IMR-90 (cell line): ENCODE results near the gene DDI2. TPM values are rescaled to one million over a fixed set of nuclear protein-coding genes. Genes with fewer than 3 reads are reported as not detected.
A peak's percentile ranks its signal among the peaks of the same experiment; 100 is the strongest.

Source experiments
- ATAC-seq: fragments of 200-7000 bp; cut with Tn5 transposase; 2 replicates; pipeline ENCODE4 v1.9.1; 2020; ENCODE audit warnings: low read depth, mild to moderate bottlenecking, moderate library complexity
- BruUV-seq: library from RNA; stranded (reverse); fragments of 400-500 nt; replicated peaks from 2 replicates; lab custom pipeline; 2021; lab: Mats Ljungman, UMichigan
- CTCF ChIA-PET: fragments of 300-600 bp; formaldehyde crosslinking; extraction: SDS; loops from one replicate; lab custom pipeline; 2021; ENCODE audit warnings: antibody characterized with exemption; lab: Yijun Ruan, JAX
- POLR2A ChIA-PET: fragments of 300-600 bp; sonication (Branson Sonifier 250); formaldehyde crosslinking; loops from one replicate; lab custom pipeline; 2022; ENCODE audit warnings: antibody characterized with exemption; ENCODE audit not compliant: unreplicated experiment; lab: Charles Lee
- DNase-seq: peaks from one replicate; pipeline ENCODE4 v3.0.0; 2013
- H2AFZ ChIP-seq: replicated peaks from 2 replicates; pipeline ENCODE3; 2013; ENCODE audit warnings: low read length, mild to moderate bottlenecking; ENCODE audit not compliant: poor library complexity
- H2AK5ac ChIP-seq: 2 replicates; pipeline ENCODE4 v1.6.1; 2013; ENCODE audit warnings: low read depth, low read length, inconsistent platforms
- H2AK9ac ChIP-seq: replicated peaks from 2 replicates; pipeline ENCODE3; 2013; ENCODE audit warnings: mild to moderate bottlenecking, low read depth, low read length, moderate library complexity; ENCODE audit not compliant: poor library complexity
- H2BK120ac ChIP-seq: 2 replicates; pipeline ENCODE4 v1.6.1; 2013; ENCODE audit warnings: low read depth, low read length, inconsistent platforms
- H2BK15ac ChIP-seq: 3 replicates; pipeline ENCODE4 v1.6.1; 2013; ENCODE audit warnings: low read depth, low read length, inconsistent platforms
- H2BK20ac ChIP-seq: 2 replicates; pipeline ENCODE4 v1.6.1; 2013; ENCODE audit warnings: low read depth, mild to moderate bottlenecking, inconsistent platforms, low read length, moderate library complexity
- H2BK5ac ChIP-seq: 2 replicates; pipeline ENCODE4 v1.6.1; 2013; ENCODE audit warnings: mild to moderate bottlenecking, low read depth, low read length, inconsistent platforms; ENCODE audit not compliant: poor library complexity, severe bottlenecking
- H3K14ac ChIP-seq: replicated peaks from 2 replicates; pipeline ENCODE4 v1.6.1; 2013; ENCODE audit warnings: low read depth, low read length, inconsistent platforms
- H3K18ac ChIP-seq: 2 replicates; pipeline ENCODE4 v1.6.1; 2013; ENCODE audit warnings: low read depth, low read length, control low read depth
- H3K23ac ChIP-seq: 2 replicates; pipeline ENCODE4 v1.6.1; 2013; ENCODE audit warnings: low read depth, low read length, inconsistent platforms
- H3K27ac ChIP-seq: 2 replicates; pipeline ENCODE4 v1.5.1; 2013; ENCODE audit warnings: mild to moderate bottlenecking, control low read depth, low read length; ENCODE audit not compliant: insufficient read depth
- H3K27me3 ChIP-seq: 2 replicates; pipeline ENCODE4 v1.6.1; 2013; ENCODE audit warnings: low read length; ENCODE audit not compliant: control insufficient read depth, insufficient read depth
- H3K36me3 ChIP-seq: 2 replicates; pipeline ENCODE4 v1.6.1; 2013; ENCODE audit warnings: low read length, mixed read lengths; ENCODE audit not compliant: control insufficient read depth, insufficient read depth
- H3K4ac ChIP-seq: 2 replicates; pipeline ENCODE4 v1.6.1; 2013; ENCODE audit warnings: low read depth, low read length, inconsistent platforms
- H3K4me1 ChIP-seq: 2 replicates; pipeline ENCODE4 v1.6.1; 2013; ENCODE audit warnings: low read length, mixed read lengths; ENCODE audit not compliant: control insufficient read depth, insufficient read depth
- H3K4me2 ChIP-seq: 2 replicates; pipeline ENCODE4 v1.6.1; 2013; ENCODE audit warnings: low read depth, mild to moderate bottlenecking, control low read depth, low read length, moderate library complexity
- H3K4me3 ChIP-seq: 2 replicates; pipeline ENCODE4 v1.5.1; 2013; ENCODE audit warnings: low read depth, mild to moderate bottlenecking, control low read depth, low read length, moderate library complexity; ENCODE audit not compliant: insufficient read depth
- H3K56ac ChIP-seq: 2 replicates; pipeline ENCODE4 v1.6.1; 2013; ENCODE audit warnings: low read length, inconsistent platforms; ENCODE audit not compliant: insufficient read depth; ENCODE audit errors: extremely low read depth
- H3K79me1 ChIP-seq, 2 experiments: 2 replicates each; pipeline ENCODE4 v1.6.1; 2013; ENCODE audit warnings: low read length in 2 of 2, inconsistent platforms in 1 of 2, low read depth in 1 of 2
- H3K9ac ChIP-seq: 2 replicates; pipeline ENCODE4 v1.6.1; 2013; ENCODE audit warnings: low read depth, low read length, control low read depth
- H3K9me1 ChIP-seq: 2 replicates; pipeline ENCODE4 v1.6.1; 2013; ENCODE audit warnings: low read length, inconsistent platforms; ENCODE audit not compliant: insufficient read depth
- H3K9me3 ChIP-seq: 2 replicates; pipeline ENCODE4 v1.6.1; 2013; ENCODE audit warnings: low read length; ENCODE audit not compliant: control insufficient read depth, insufficient read depth
- H4K20me1 ChIP-seq: 2 replicates; pipeline ENCODE4 v1.6.1; 2013; ENCODE audit warnings: low read length, inconsistent platforms; ENCODE audit not compliant: insufficient read depth
- H4K5ac ChIP-seq: 2 replicates; pipeline ENCODE4 v1.6.1; 2013; ENCODE audit warnings: mild to moderate bottlenecking, low read depth, low read length, control low read depth
- H4K8ac ChIP-seq, 2 experiments: 2 replicates each; pipeline ENCODE4 v1.6.1; 2013; ENCODE audit warnings: low read depth in 2 of 2, low read length in 2 of 2, control low read depth in 1 of 2, inconsistent platforms in 1 of 2
- H4K91ac ChIP-seq: 2 replicates; pipeline ENCODE4 v1.6.1; 2013; ENCODE audit warnings: low read depth, low read length, inconsistent platforms; ENCODE audit not compliant: insufficient read depth
- BHLHE40 ChIP-seq: fragments of 150-350 bp; IDR thresholded peaks from 2 replicates; pipeline ENCODE4 v1.6.1; 2016; ENCODE audit warnings: mild to moderate bottlenecking, low read depth, low read length
- CEBPB ChIP-seq: IDR thresholded peaks from 2 replicates; pipeline ENCODE4 v1.6.1; 2012; ENCODE audit warnings: low read depth, low read length, improper control_type of control experiment
- CHD1 ChIP-seq: IDR thresholded peaks from 2 replicates; pipeline ENCODE4 v1.6.1; 2012; ENCODE audit warnings: low read depth, low read length, improper control_type of control experiment
- FOS ChIP-seq: fragments of 150-350 bp; IDR thresholded peaks from 2 replicates; pipeline ENCODE4 v1.6.1; 2016; ENCODE audit warnings: low read depth, low read length
- MAFK ChIP-seq: IDR thresholded peaks from 2 replicates; pipeline ENCODE4 v1.6.1; 2012; ENCODE audit warnings: low read depth, low read length, improper control_type of control experiment
- MAZ ChIP-seq: IDR thresholded peaks from 2 replicates; pipeline ENCODE4 v1.6.1; 2012; ENCODE audit warnings: low read depth, mild to moderate bottlenecking, low read length, improper control_type of control experiment, moderate library complexity, borderline replicate concordance
- MXI1 ChIP-seq: IDR thresholded peaks from 2 replicates; pipeline ENCODE4 v1.6.1; 2012; ENCODE audit warnings: low read depth, mild to moderate bottlenecking, low read length, moderate library complexity, borderline replicate concordance
- NFE2L2 ChIP-seq: fragments of 150-350 bp; IDR thresholded peaks from 2 replicates; pipeline ENCODE4 v1.6.1; 2016; ENCODE audit warnings: low read depth, mild to moderate bottlenecking, low read length
- POLR2A ChIP-seq: IDR thresholded peaks from 2 replicates; pipeline ENCODE4 v1.6.1; 2012; ENCODE audit warnings: mild to moderate bottlenecking, low read depth, low read length
- RAD21 ChIP-seq: IDR thresholded peaks from 2 replicates; pipeline ENCODE4 v1.6.1; 2012; ENCODE audit warnings: low read length, improper control_type of control experiment
- RCOR1 ChIP-seq: IDR thresholded peaks from 2 replicates; pipeline ENCODE4 v1.6.1; 2012; ENCODE audit warnings: mild to moderate bottlenecking, low read length, improper control_type of control experiment; ENCODE audit not compliant: insufficient replicate concordance
- RFX5 ChIP-seq: IDR thresholded peaks from 2 replicates; pipeline ENCODE4 v1.8.0; 2012; ENCODE audit warnings: low read depth, mild to moderate bottlenecking, low read length, moderate library complexity
- SMC3 ChIP-seq: fragments of 150-350 bp; IDR thresholded peaks from 2 replicates; pipeline ENCODE4 v1.6.1; 2016; ENCODE audit warnings: low read depth, mild to moderate bottlenecking, antibody characterized with exemption, low read length, moderate library complexity
- WGBS, 2 experiments: methylation state at CpG; one replicate each; pipeline versions ENCODE4 v1.1.5 to v1.1.7; 2013; ENCODE audit warnings: missing lambda C conversion rate in 2 of 2; ENCODE audit not compliant: insufficient read length in 1 of 2; ENCODE audit errors: extremely low coverage in 2 of 2; 5-methylcytosine and 5-hydroxymethylcytosine counted together
- dilution Hi-C: fragments of 300-500 bp; cut with HindIII; formaldehyde crosslinking; loops from one replicate; pipeline ENCODE4 v1.14.3; 2018; ENCODE audit warnings: low sequenced_read_pairs; ENCODE audit not compliant: unreplicated experiment
- in situ Hi-C: fragments of 300-500 bp; cut with MboI; formaldehyde crosslinking; loops from 3 replicates; pipeline ENCODE4 v1.14.3; 2019; ENCODE audit warnings: low sequenced_read_pairs, inconsistent platforms, mixed read lengths
- intact Hi-C: fragments of 100-400 bp; cut with micrococcal nuclease; formaldehyde crosslinking; loops from 2 replicates; pipeline ENCODE4 v1.10.0; 2022
- polyA plus RNA-seq, 3 experiments: library from polyadenylated mRNA; depleted of rRNA; stranded (reverse); fragments of >200 nt; gene quantifications; 2 replicates each; pipeline ENCODE4 v1.2.3, GENCODE V29; 2012; ENCODE audit warnings: low replicate concordance in 1 of 3
- total RNA-seq: library from RNA; depleted of rRNA; stranded (reverse); fragments of >200 nt; gene quantifications from 2 replicates; pipeline ENCODE4 v1.2.3, GENCODE V29; 2012
- TF ChIP-seq, protein P1 (sequence below): fragments of 150-350 bp; IDR thresholded peaks from 2 replicates; pipeline ENCODE4 v1.6.1; 2016; ENCODE audit warnings: low read depth, mild to moderate bottlenecking, low read length, moderate library complexity, borderline replicate concordance
- TF ChIP-seq, protein P2 (sequence below): conservative IDR thresholded peaks from 2 replicates; pipeline ENCODE4 v1.5.1; 2012; ENCODE audit warnings: mild to moderate bottlenecking, low read depth, low read length, improper control_type of control experiment
- TF ChIP-seq, protein P3 (sequence below): fragments of 150-350 bp; IDR thresholded peaks from 2 replicates; pipeline ENCODE4 v1.6.1; 2017; ENCODE audit warnings: mild to moderate bottlenecking, antibody characterized with exemption, low read length, low read depth

Gene DDI2
- total and polyA plus RNA-seq, 2 of the 4 experiments (the other 2 are of a cell fraction), result 6.0 to 13.4 TPM

GRCh38 chr1:15668089-15668754, 51.0 kb downstream of the DDI2 start:
- POLR2A ChIA-PET, result interaction anchor here (0.7 kb wide), 1 partner anchor 72 kb away, joined by 3 read pairs; no protein-coding TSS in a partner anchor
- H3K27me3 ChIP-seq, result no peaks in the 10 kb centered on the region

More at GRCh38 chr1:15668089-15668754, 51.0 kb downstream of the DDI2 start:
- Histone ChIP-seq H4K8ac (no peak overlapping the region), H3K9ac (no peak overlapping the region), H3K79me1 (peaks cover 8 to 11% of the 10 kb centered on the region in 2 experiments), H4K91ac (no peak overlapping the region), H3K27ac (no peak overlapping the region), H2BK15ac (no peak overlapping the region), H4K20me1 (no peaks in the 10 kb centered on the region), H2AK5ac (no peak overlapping the region), H2BK20ac (no peak overlapping the region), H3K9me3 (no peaks in the 10 kb centered on the region), H3K56ac (no peak overlapping the region), H3K36me3 (0 out of 2 replicates have a peak, but pooled peaks cover 2% of the 10 kb centered on the region), H3K4me3 (no peak overlapping the region), H3K4me2 (no peak overlapping the region), H4K5ac (no peak overlapping the region), H3K4ac (no peak overlapping the region), H2BK5ac (no peak overlapping the region), H3K4me1 (no peaks in the 10 kb centered on the region), H2AK9ac (no peak overlapping the region), H3K9me1 (peaks cover 3% of the 10 kb centered on the region; the same call in 1 of the 2 replicates), H3K14ac (no peak overlapping the region), H2BK120ac (no peak overlapping the region), H3K23ac (no peak overlapping the region), H2AFZ (no peak overlapping the region), H3K18ac (no peak overlapping the region)
- no CpG with 5 or more reads among the region's 5 CpGs for WGBS, 2 experiments
- no peak for ATAC-seq
- no TSS peak for BruUV-seq
- TF ChIP-seq MXI1 (no peak), MAZ (no peak), FOS (no peak), MAFK (no peak), RCOR1 (no peak), NFE2L2 (no peak), SMC3 (no peak), POLR2A (no peak), CEBPB (no peak), RAD21 (no peak), CHD1 (no peak), BHLHE40 (no peak), RFX5 (no peak)
- TF ChIP-seq, protein P1, sequence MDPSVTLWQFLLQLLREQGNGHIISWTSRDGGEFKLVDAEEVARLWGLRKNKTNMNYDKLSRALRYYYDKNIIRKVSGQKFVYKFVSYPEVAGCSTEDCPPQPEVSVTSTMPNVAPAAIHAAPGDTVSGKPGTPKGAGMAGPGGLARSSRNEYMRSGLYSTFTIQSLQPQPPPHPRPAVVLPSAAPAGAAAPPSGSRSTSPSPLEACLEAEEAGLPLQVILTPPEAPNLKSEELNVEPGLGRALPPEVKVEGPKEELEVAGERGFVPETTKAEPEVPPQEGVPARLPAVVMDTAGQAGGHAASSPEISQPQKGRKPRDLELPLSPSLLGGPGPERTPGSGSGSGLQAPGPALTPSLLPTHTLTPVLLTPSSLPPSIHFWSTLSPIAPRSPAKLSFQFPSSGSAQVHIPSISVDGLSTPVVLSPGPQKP, result no peak
- TF ChIP-seq, protein P2, sequence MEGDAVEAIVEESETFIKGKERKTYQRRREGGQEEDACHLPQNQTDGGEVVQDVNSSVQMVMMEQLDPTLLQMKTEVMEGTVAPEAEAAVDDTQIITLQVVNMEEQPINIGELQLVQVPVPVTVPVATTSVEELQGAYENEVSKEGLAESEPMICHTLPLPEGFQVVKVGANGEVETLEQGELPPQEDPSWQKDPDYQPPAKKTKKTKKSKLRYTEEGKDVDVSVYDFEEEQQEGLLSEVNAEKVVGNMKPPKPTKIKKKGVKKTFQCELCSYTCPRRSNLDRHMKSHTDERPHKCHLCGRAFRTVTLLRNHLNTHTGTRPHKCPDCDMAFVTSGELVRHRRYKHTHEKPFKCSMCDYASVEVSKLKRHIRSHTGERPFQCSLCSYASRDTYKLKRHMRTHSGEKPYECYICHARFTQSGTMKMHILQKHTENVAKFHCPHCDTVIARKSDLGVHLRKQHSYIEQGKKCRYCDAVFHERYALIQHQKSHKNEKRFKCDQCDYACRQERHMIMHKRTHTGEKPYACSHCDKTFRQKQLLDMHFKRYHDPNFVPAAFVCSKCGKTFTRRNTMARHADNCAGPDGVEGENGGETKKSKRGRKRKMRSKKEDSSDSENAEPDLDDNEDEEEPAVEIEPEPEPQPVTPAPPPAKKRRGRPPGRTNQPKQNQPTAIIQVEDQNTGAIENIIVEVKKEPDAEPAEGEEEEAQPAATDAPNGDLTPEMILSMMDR, result no peak
- TF ChIP-seq, protein P3, sequence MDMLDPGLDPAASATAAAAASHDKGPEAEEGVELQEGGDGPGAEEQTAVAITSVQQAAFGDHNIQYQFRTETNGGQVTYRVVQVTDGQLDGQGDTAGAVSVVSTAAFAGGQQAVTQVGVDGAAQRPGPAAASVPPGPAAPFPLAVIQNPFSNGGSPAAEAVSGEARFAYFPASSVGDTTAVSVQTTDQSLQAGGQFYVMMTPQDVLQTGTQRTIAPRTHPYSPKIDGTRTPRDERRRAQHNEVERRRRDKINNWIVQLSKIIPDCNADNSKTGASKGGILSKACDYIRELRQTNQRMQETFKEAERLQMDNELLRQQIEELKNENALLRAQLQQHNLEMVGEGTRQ, result no peak
- dilution Hi-C loops (no loop called here), in situ Hi-C loops (no loop called here), intact Hi-C loops (no loop called here)
- peak; percentile 34 for DNase-seq
- CTCF ChIA-PET, result no interaction called here
